HEK293 (cell line): ENCODE measurements around the gene PTPN4.

Source experiments
- CTCF ChIA-PET: fragments of 350-600 bp; formaldehyde crosslinking; extraction: SDS; loops from one replicate; lab custom pipeline; 2021; ENCODE audit warnings: antibody characterized with exemption; lab: Yijun Ruan, JAX
- POLR2A ChIA-PET: fragments of 300-600 bp; formaldehyde crosslinking; extraction: SDS; loops from one replicate; lab custom pipeline; 2020; ENCODE audit warnings: antibody characterized with exemption, inconsistent platforms; lab: Yijun Ruan, JAX
- H3K27ac ChIP-seq: fragments of 200-500 bp; sonication (Bioruptor generic); 2 replicates; pipeline ENCODE4 v1.5.1; 2014; ENCODE audit warnings: low read depth, low read length, control low read depth, inconsistent platforms; ENCODE audit errors: extremely low read depth
- H3K36me3 ChIP-seq, 2 experiments: fragments of 200-500 bp in 1 of 2; sonication (Bioruptor generic) in 1 of 2; 1 replicate in 1 of 2; 2 replicates in 1 of 2; pipeline ENCODE4 v1.5.1; 2014 to 2017; ENCODE audit warnings: inconsistent platforms in 2 of 2, low read length in 2 of 2; ENCODE audit not compliant: control insufficient read depth in 2 of 2, insufficient read depth in 1 of 2
- H3K4me1 ChIP-seq: fragments of 200-500 bp; sonication (Bioruptor generic); 2 replicates; pipeline ENCODE4 v1.5.1; 2014; ENCODE audit warnings: mild to moderate bottlenecking, low read length, inconsistent platforms; ENCODE audit not compliant: control insufficient read depth, insufficient read depth
- H3K4me3 ChIP-seq: 2 replicates; pipeline ENCODE4 v1.5.1; 2011; ENCODE audit warnings: low read depth, mild to moderate bottlenecking, control low read depth, low read length, moderate library complexity
- H3K9me3 ChIP-seq: fragments of 200-500 bp; sonication (Bioruptor generic); 2 replicates; pipeline ENCODE4 v1.5.1; 2014; ENCODE audit warnings: low read depth, low read length, inconsistent platforms; ENCODE audit not compliant: control insufficient read depth, insufficient read depth
- FEZF1 ChIP-seq: fragments of 450-650 bp; formaldehyde crosslinking; IDR thresholded peaks from 2 replicates; pipeline ENCODE4 v1.5.1; 2016; ENCODE audit warnings: missing biosample characterization, missing genetic modification characterization
- HOXC10 ChIP-seq: sonication (generic); formaldehyde crosslinking; IDR thresholded peaks from 2 replicates; pipeline ENCODE4 v1.8.1; 2023; ENCODE audit warnings: mild to moderate bottlenecking, missing genetic modification reagents
- KLF10 ChIP-seq: fragments of 450-650 bp; IDR thresholded peaks from 2 replicates; pipeline ENCODE4 v1.5.1; 2018; ENCODE audit warnings: missing biosample characterization, mild to moderate bottlenecking, missing genetic modification characterization
- KLF7 ChIP-seq: fragments of 450-650 bp; formaldehyde crosslinking; IDR thresholded peaks from 2 replicates; pipeline ENCODE4 v1.5.1; 2016; ENCODE audit warnings: missing biosample characterization, missing genetic modification characterization, borderline replicate concordance
- MYNN ChIP-seq: fragments of 450-650 bp; formaldehyde crosslinking; IDR thresholded peaks from 2 replicates; pipeline ENCODE4 v1.5.1; 2016; ENCODE audit warnings: missing biosample characterization, missing genetic modification characterization, borderline replicate concordance
- REPIN1 ChIP-seq: fragments of 450-650 bp; formaldehyde crosslinking; IDR thresholded peaks from 2 replicates; pipeline ENCODE4 v1.5.1; 2017; ENCODE audit warnings: missing biosample characterization, missing genetic modification characterization, low read depth
- SP2 ChIP-seq: fragments of 450-650 bp; formaldehyde crosslinking; IDR thresholded peaks from 2 replicates; pipeline ENCODE4 v1.5.1; 2016; ENCODE audit warnings: missing biosample characterization, missing genetic modification characterization
- WT1 ChIP-seq: fragments of 450-650 bp; formaldehyde crosslinking; IDR thresholded peaks from 2 replicates; pipeline ENCODE4 v1.5.1; 2016; ENCODE audit warnings: missing biosample characterization, missing genetic modification characterization
- ZBTB8A ChIP-seq: fragments of 450-650 bp; formaldehyde crosslinking; IDR thresholded peaks from 2 replicates; pipeline ENCODE4 v1.5.1; 2016; ENCODE audit warnings: missing biosample characterization, missing genetic modification characterization
- ZNF2 ChIP-seq: fragments of 450-650 bp; formaldehyde crosslinking; IDR thresholded peaks from 2 replicates; pipeline ENCODE4 v1.5.1; 2016; ENCODE audit warnings: missing biosample characterization, missing genetic modification characterization
- ZNF221 ChIP-seq: fragments of 450-650 bp; formaldehyde crosslinking; IDR thresholded peaks from 2 replicates; pipeline ENCODE4 v1.5.1; 2017; ENCODE audit warnings: missing biosample characterization, missing genetic modification characterization, borderline replicate concordance
- ZNF239 ChIP-seq: fragments of 450-650 bp; formaldehyde crosslinking; IDR thresholded peaks from 2 replicates; pipeline ENCODE4 v1.5.1; 2016; ENCODE audit warnings: missing biosample characterization, missing genetic modification characterization
- ZNF341 ChIP-seq: fragments of 450-650 bp; formaldehyde crosslinking; IDR thresholded peaks from 2 replicates; pipeline ENCODE4; 2016; ENCODE audit warnings: low read depth, missing biosample characterization, missing genetic modification characterization
- ZNF354C ChIP-seq: fragments of 450-650 bp; formaldehyde crosslinking; IDR thresholded peaks from 2 replicates; pipeline ENCODE4 v1.5.1; 2016; ENCODE audit warnings: missing biosample characterization, missing genetic modification characterization, low read depth, borderline replicate concordance
- ZNF423 ChIP-seq: fragments of 450-650 bp; formaldehyde crosslinking; IDR thresholded peaks from 2 replicates; pipeline ENCODE4 v1.5.1; 2016; ENCODE audit warnings: missing biosample characterization, missing genetic modification characterization
- ZNF426 ChIP-seq: fragments of 450-650 bp; formaldehyde crosslinking; IDR thresholded peaks from 2 replicates; pipeline ENCODE4 v1.5.1; 2017; ENCODE audit warnings: missing biosample characterization, missing genetic modification characterization, mild to moderate bottlenecking, inconsistent platforms, moderate library complexity
- ZNF48 ChIP-seq: fragments of 450-650 bp; formaldehyde crosslinking; IDR thresholded peaks from 2 replicates; pipeline ENCODE4 v1.5.1; 2016; ENCODE audit warnings: missing biosample characterization, missing genetic modification characterization
- ZNF624 ChIP-seq: fragments of 450-650 bp; formaldehyde crosslinking; IDR thresholded peaks from 2 replicates; pipeline ENCODE4 v1.5.1; 2017; ENCODE audit warnings: missing biosample characterization, missing genetic modification characterization
- ZNF664 ChIP-seq: fragments of 450-650 bp; formaldehyde crosslinking; IDR thresholded peaks from 2 replicates; pipeline ENCODE4 v1.5.1; 2016; ENCODE audit warnings: missing biosample characterization, missing genetic modification characterization
- ZNF677 ChIP-seq: fragments of 450-650 bp; IDR thresholded peaks from 2 replicates; pipeline ENCODE4 v1.5.0; 2018; ENCODE audit warnings: missing biosample characterization, mild to moderate bottlenecking, missing genetic modification characterization, moderate library complexity
- ZNF747 ChIP-seq: fragments of 450-650 bp; formaldehyde crosslinking; IDR thresholded peaks from 2 replicates; pipeline ENCODE4 v1.5.1; 2016; ENCODE audit warnings: missing biosample characterization, missing genetic modification characterization
- ZNF768 ChIP-seq: fragments of 450-650 bp; formaldehyde crosslinking; IDR thresholded peaks from 2 replicates; pipeline ENCODE4 v1.5.1; 2018; ENCODE audit warnings: missing biosample characterization, mild to moderate bottlenecking, missing genetic modification characterization
- ZNF843 ChIP-seq: fragments of 450-650 bp; formaldehyde crosslinking; IDR thresholded peaks from 2 replicates; pipeline ENCODE4 v1.5.1; 2016; ENCODE audit warnings: missing biosample characterization, missing genetic modification characterization
- ZSCAN30 ChIP-seq: fragments of 450-650 bp; IDR thresholded peaks from 2 replicates; pipeline ENCODE4 v1.5.1; 2018; ENCODE audit warnings: missing biosample characterization, mild to moderate bottlenecking, missing genetic modification characterization, moderate library complexity
- ZXDB ChIP-seq: fragments of 450-650 bp; formaldehyde crosslinking; IDR thresholded peaks from 2 replicates; pipeline ENCODE4 v1.5.1; 2016; ENCODE audit warnings: missing biosample characterization, missing genetic modification characterization
- TF ChIP-seq, protein P1 (sequence below): fragments of 450-650 bp; formaldehyde crosslinking; IDR thresholded peaks from 2 replicates; pipeline ENCODE4 v1.5.1; 2016; ENCODE audit warnings: missing biosample characterization, missing genetic modification characterization, borderline replicate concordance
- TF ChIP-seq, protein P2 (sequence below): fragments of 450-650 bp; formaldehyde crosslinking; IDR thresholded peaks from 2 replicates; pipeline ENCODE4 v1.5.1; 2016; ENCODE audit warnings: missing biosample characterization, missing genetic modification characterization
- TF ChIP-seq, protein P3 (sequence below): fragments of 450-650 bp; formaldehyde crosslinking; conservative IDR thresholded peaks from 2 replicates; pipeline ENCODE4 v1.5.1; 2016; ENCODE audit warnings: low read depth, missing biosample characterization, missing genetic modification characterization
- TF ChIP-seq, protein P4 (sequence below): fragments of 450-650 bp; formaldehyde crosslinking; IDR thresholded peaks from 2 replicates; pipeline ENCODE4 v1.5.1; 2016; ENCODE audit warnings: missing biosample characterization, missing genetic modification characterization
- TF ChIP-seq, protein P5 (sequence below): fragments of 450-650 bp; formaldehyde crosslinking; IDR thresholded peaks from 2 replicates; pipeline ENCODE4 v1.5.1; 2017; ENCODE audit warnings: missing biosample characterization, missing genetic modification characterization

The PTPN4 gene

DNA sequence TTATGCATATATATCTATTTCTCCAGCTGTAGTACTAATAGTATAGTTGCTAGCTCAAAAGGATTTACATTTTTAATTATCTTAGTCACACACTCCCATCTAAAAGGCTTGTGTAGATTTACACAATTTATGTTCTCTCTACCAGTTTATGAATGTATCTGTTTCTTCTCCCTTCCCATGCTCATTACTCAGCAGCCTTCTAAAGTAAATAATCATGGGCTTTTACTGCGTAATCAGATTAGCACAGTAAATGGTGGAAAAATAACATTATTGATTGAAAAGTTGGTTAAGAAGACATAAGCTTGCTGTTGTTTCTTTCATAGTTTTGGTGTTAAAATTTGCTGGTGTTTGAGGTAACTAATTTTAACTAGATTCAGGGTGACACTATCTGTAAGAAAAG lies 81.8 kb downstream of the PTPN4 start:
- H3K4me3 ChIP-seq = no peak overlapping the region
- H3K4me1 ChIP-seq = peaks cover 16% of the 10 kb centered on the region
- H3K9me3 ChIP-seq = no peaks in the 10 kb centered on the region
- POLR2A ChIA-PET = no interaction called here
- no peaks in the 10 kb centered on the region for H3K36me3 ChIP-seq
- H3K27ac ChIP-seq = no peak overlapping the region
- CTCF ChIA-PET = interaction anchor here (0.6 to 1.0 kb wide), 3 partner anchors 13 to 87 kb away, joined by 3 read pairs; no protein-coding TSS in a partner anchor
- TF ChIP-seq ZNF664 (tag by site-specific recombination) (no peak), ZNF341 (no peak), KLF7 (tag by site-specific recombination) (no peak), ZNF843 (tag by site-specific recombination) (0 out of 2 replicates have a peak, but pooled peaks have one; percentile 15), ZSCAN30 (tag by site-specific recombination) (no peak), WT1 (peak; percentile 44; the same call in 1 of the 2 replicates), MYNN (no peak), ZNF768 (tag by site-specific recombination) (no peak), ZXDB (no peak), ZNF354C (tag by site-specific recombination) (no peak), ZNF747 (no peak), ZNF48 (no peak), HOXC10 (no peak), ZNF2 (tag by site-specific recombination) (no peak), ZNF426 (tag by site-specific recombination) (no peak), ZNF423 (tag by site-specific recombination) (no peak), ZBTB8A (tag by site-specific recombination) (no peak), FEZF1 (tag by site-specific recombination) (peak; percentile 22; the same call in 1 of the 2 replicates), REPIN1 (no peak), ZNF221 (tag by site-specific recombination) (no peak), KLF10 (tag by site-specific recombination) (no peak), ZNF677 (tag by site-specific recombination) (no peak), SP2 (no peak), ZNF624 (tag by site-specific recombination) (no peak), ZNF239 (tag by site-specific recombination) (no peak)
- TF ChIP-seq, protein P1, sequence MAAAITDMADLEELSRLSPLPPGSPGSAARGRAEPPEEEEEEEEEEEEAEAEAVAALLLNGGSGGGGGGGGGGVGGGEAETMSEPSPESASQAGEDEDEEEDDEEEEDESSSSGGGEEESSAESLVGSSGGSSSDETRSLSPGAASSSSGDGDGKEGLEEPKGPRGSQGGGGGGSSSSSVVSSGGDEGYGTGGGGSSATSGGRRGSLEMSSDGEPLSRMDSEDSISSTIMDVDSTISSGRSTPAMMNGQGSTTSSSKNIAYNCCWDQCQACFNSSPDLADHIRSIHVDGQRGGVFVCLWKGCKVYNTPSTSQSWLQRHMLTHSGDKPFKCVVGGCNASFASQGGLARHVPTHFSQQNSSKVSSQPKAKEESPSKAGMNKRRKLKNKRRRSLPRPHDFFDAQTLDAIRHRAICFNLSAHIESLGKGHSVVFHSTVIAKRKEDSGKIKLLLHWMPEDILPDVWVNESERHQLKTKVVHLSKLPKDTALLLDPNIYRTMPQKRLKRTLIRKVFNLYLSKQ (tag by site-specific recombination) = no peak
- TF ChIP-seq, protein P2, sequence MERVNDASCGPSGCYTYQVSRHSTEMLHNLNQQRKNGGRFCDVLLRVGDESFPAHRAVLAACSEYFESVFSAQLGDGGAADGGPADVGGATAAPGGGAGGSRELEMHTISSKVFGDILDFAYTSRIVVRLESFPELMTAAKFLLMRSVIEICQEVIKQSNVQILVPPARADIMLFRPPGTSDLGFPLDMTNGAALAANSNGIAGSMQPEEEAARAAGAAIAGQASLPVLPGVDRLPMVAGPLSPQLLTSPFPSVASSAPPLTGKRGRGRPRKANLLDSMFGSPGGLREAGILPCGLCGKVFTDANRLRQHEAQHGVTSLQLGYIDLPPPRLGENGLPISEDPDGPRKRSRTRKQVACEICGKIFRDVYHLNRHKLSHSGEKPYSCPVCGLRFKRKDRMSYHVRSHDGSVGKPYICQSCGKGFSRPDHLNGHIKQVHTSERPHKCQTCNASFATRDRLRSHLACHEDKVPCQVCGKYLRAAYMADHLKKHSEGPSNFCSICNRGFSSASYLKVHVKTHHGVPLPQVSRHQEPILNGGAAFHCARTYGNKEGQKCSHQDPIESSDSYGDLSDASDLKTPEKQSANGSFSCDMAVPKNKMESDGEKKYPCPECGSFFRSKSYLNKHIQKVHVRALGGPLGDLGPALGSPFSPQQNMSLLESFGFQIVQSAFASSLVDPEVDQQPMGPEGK = no peak
- TF ChIP-seq, protein P3, sequence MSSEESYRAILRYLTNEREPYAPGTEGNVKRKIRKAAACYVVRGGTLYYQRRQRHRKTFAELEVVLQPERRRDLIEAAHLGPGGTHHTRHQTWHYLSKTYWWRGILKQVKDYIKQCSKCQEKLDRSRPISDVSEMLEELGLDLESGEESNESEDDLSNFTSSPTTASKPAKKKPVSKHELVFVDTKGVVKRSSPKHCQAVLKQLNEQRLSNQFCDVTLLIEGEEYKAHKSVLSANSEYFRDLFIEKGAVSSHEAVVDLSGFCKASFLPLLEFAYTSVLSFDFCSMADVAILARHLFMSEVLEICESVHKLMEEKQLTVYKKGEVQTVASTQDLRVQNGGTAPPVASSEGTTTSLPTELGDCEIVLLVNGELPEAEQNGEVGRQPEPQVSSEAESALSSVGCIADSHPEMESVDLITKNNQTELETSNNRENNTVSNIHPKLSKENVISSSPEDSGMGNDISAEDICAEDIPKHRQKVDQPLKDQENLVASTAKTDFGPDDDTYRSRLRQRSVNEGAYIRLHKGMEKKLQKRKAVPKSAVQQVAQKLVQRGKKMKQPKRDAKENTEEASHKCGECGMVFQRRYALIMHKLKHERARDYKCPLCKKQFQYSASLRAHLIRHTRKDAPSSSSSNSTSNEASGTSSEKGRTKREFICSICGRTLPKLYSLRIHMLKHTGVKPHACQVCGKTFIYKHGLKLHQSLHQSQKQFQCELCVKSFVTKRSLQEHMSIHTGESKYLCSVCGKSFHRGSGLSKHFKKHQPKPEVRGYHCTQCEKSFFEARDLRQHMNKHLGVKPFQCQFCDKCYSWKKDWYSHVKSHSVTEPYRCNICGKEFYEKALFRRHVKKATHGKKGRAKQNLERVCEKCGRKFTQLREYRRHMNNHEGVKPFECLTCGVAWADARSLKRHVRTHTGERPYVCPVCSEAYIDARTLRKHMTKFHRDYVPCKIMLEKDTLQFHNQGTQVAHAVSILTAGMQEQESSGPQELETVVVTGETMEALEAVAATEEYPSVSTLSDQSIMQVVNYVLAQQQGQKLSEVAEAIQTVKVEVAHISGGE (tag by site-specific recombination) = no peak
- TF ChIP-seq, protein P4, sequence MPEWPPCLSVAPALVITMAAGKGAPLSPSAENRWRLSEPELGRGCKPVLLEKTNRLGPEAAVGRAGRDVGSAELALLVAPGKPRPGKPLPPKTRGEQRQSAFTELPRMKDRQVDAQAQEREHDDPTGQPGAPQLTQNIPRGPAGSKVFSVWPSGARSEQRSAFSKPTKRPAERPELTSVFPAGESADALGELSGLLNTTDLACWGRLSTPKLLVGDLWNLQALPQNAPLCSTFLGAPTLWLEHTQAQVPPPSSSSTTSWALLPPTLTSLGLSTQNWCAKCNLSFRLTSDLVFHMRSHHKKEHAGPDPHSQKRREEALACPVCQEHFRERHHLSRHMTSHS = no peak
- TF ChIP-seq, protein P5, sequence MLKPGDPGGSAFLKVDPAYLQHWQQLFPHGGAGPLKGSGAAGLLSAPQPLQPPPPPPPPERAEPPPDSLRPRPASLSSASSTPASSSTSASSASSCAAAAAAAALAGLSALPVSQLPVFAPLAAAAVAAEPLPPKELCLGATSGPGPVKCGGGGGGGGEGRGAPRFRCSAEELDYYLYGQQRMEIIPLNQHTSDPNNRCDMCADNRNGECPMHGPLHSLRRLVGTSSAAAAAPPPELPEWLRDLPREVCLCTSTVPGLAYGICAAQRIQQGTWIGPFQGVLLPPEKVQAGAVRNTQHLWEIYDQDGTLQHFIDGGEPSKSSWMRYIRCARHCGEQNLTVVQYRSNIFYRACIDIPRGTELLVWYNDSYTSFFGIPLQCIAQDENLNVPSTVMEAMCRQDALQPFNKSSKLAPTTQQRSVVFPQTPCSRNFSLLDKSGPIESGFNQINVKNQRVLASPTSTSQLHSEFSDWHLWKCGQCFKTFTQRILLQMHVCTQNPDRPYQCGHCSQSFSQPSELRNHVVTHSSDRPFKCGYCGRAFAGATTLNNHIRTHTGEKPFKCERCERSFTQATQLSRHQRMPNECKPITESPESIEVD (tag by site-specific recombination) = peak; percentile 72
